NCI-H1436 (cell line): ENCODE results near the gene NR6A1.

Experiments
- DNase-seq: peaks from one replicate; lab custom pipeline; 2025; lab: John Stamatoyannopoulos, UW

NR6A1 gene

GRCh38 chr9:124470306-124470705 lies 300.8 kb downstream of the NR6A1 start:
- DNase-seq = no peak

- DNase-seq = no peak
Measured at GRCh38 chr9:124469011-124469832, 301.9 kb downstream of the NR6A1 start.

GRCh38 chr9:124468061-124468740 lies 302.9 kb downstream of the NR6A1 start:
- no peak for DNase-seq

- no peak for DNase-seq
Measured at GRCh38 chr9:124467410-124468060, 303.6 kb downstream of the NR6A1 start.
